ENCODE data around the gene RBPJ.

- no peak for TF ChIP-seq CTCF (IDR thresholded peaks at IDR 0.05)
- no peak for TF ChIP-seq SIN3A (IDR thresholded peaks at IDR 0.05; ENCODE audit: borderline replicate concordance, insufficient read depth, low read depth, low read length)
- TF ChIP-seq, protein P1, sequence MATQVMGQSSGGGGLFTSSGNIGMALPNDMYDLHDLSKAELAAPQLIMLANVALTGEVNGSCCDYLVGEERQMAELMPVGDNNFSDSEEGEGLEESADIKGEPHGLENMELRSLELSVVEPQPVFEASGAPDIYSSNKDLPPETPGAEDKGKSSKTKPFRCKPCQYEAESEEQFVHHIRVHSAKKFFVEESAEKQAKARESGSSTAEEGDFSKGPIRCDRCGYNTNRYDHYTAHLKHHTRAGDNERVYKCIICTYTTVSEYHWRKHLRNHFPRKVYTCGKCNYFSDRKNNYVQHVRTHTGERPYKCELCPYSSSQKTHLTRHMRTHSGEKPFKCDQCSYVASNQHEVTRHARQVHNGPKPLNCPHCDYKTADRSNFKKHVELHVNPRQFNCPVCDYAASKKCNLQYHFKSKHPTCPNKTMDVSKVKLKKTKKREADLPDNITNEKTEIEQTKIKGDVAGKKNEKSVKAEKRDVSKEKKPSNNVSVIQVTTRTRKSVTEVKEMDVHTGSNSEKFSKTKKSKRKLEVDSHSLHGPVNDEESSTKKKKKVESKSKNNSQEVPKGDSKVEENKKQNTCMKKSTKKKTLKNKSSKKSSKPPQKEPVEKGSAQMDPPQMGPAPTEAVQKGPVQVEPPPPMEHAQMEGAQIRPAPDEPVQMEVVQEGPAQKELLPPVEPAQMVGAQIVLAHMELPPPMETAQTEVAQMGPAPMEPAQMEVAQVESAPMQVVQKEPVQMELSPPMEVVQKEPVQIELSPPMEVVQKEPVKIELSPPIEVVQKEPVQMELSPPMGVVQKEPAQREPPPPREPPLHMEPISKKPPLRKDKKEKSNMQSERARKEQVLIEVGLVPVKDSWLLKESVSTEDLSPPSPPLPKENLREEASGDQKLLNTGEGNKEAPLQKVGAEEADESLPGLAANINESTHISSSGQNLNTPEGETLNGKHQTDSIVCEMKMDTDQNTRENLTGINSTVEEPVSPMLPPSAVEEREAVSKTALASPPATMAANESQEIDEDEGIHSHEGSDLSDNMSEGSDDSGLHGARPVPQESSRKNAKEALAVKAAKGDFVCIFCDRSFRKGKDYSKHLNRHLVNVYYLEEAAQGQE (IDR thresholded peaks at IDR 0.05; ENCODE audit: insufficient read depth in 1 of 2, low read depth in 2 of 2, low read length in 1 of 2), result no peak
These were observed 134.8 kb downstream of the RBPJ start for GRCh38 chr4:26455571-26455970.

All from Panc1 (cell line).